Stomach (tissue), 4 donors: ENCODE results near the gene OMA1.

Source experiments
- POLR2A ChIP-seq, 4 donors: fragments of 450-650 bp; IDR thresholded peaks; one replicate each; pipeline ENCODE4 v1.6.1; 2016; ENCODE audit warnings: antibody characterized with exemption in 4 of 4, control low read depth in 2 of 4, mild to moderate bottlenecking in 1 of 4, moderate library complexity in 1 of 4
- POLR2AphosphoS5 ChIP-seq, 3 donors: sonication (generic); formaldehyde crosslinking; IDR thresholded peaks; one replicate each; pipeline ENCODE4 v1.6.1; 2016; ENCODE audit warnings: antibody characterized with exemption in 3 of 3
- TF ChIP-seq, protein P1 (sequence below), 7 experiments: fragments of 450-650 bp in 4 of 7; fragments of 200-600 bp in 3 of 7; sonication (generic) in 3 of 7; IDR thresholded peaks; one replicate each; pipeline ENCODE4 v1.5.1; 2016 to 2019; ENCODE audit warnings: antibody characterized with exemption in 7 of 7, control low read depth in 2 of 7, mild to moderate bottlenecking in 1 of 7

DNA sequence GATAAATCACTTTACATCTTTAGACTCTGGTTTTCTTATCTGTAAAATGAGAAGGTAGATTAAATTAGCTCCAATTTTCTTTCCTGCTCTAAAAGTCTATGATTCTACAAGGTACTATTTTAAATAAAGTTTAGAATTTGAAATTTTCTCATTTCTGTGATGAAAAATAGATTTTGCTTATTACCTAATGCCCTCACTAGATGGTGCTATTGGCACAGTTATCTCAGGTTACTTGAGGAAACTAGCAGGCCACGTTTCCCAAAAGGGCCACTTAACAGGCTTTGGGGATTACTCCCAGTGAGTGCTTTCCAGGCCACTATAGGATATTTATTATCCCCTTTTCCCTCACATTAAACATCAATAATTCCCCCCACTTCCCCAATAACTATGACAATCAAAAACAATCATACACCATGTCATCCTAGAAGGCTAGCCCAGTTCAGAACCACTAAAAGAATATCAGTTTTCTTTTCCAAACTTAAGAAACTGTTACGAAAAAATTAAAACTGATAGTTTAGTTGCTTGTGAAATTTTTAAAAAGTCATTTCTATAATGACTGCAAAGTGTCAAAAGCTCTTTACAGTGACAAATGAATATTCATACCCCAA, 30.6 kb downstream of the OMA1 start:
- TF ChIP-seq, protein P1, sequence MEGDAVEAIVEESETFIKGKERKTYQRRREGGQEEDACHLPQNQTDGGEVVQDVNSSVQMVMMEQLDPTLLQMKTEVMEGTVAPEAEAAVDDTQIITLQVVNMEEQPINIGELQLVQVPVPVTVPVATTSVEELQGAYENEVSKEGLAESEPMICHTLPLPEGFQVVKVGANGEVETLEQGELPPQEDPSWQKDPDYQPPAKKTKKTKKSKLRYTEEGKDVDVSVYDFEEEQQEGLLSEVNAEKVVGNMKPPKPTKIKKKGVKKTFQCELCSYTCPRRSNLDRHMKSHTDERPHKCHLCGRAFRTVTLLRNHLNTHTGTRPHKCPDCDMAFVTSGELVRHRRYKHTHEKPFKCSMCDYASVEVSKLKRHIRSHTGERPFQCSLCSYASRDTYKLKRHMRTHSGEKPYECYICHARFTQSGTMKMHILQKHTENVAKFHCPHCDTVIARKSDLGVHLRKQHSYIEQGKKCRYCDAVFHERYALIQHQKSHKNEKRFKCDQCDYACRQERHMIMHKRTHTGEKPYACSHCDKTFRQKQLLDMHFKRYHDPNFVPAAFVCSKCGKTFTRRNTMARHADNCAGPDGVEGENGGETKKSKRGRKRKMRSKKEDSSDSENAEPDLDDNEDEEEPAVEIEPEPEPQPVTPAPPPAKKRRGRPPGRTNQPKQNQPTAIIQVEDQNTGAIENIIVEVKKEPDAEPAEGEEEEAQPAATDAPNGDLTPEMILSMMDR (IDR thresholded peaks at IDR 0.05), result peak in 5 of 7 experiments; percentile 51 to 76 (median 64)
- TF ChIP-seq POLR2A (IDR thresholded peaks at IDR 0.05) (no peak), POLR2AphosphoS5 (IDR thresholded peaks at IDR 0.05) (peak in 1 of 3 donors; percentile 17)
